SK-N-SH treated with all-trans-retinoic acid at 6 μM for 48 hours (cell line): ENCODE data around the gene MRFAP1L1.

Experiments used
- ATAC-seq: fragments of 200-7000 bp; cut with Tn5 transposase; 3 replicates; pipeline ENCODE4 v1.9.1; 2020; ENCODE audit warnings: mild to moderate bottlenecking, moderate library complexity
- ARNTL ChIP-seq: fragments of 450-650 bp; formaldehyde crosslinking; IDR thresholded peaks from 2 replicates; pipeline ENCODE4 v1.5.0; 2020; ENCODE audit warnings: low read depth, mild to moderate bottlenecking, moderate library complexity, borderline replicate concordance
- BACH2 ChIP-seq: fragments of 250-450 bp; sonication (Bioruptor Pico); IDR thresholded peaks from 2 replicates; pipeline ENCODE4 v1.9.0; 2021; ENCODE audit warnings: mild to moderate bottlenecking, borderline replicate concordance
- CREB5 ChIP-seq: fragments of 250-450 bp; sonication (Bioruptor Pico); IDR thresholded peaks from 2 replicates; pipeline ENCODE4 v1.5.1; 2020; ENCODE audit warnings: low read depth, mild to moderate bottlenecking, moderate library complexity
- CSDC2 ChIP-seq: fragments of 250-450 bp; sonication (Bioruptor Pico); IDR thresholded peaks from 2 replicates; pipeline ENCODE4 v1.5.0; 2020; ENCODE audit warnings: mild to moderate bottlenecking, moderate library complexity
- CSRNP3 ChIP-seq: fragments of 250-450 bp; sonication (Bioruptor Pico); IDR thresholded peaks from 2 replicates; pipeline ENCODE4 v1.5.1; 2021; ENCODE audit warnings: mild to moderate bottlenecking, moderate library complexity
- ESRRG ChIP-seq: fragments of 250-450 bp; sonication (Bioruptor Pico); IDR thresholded peaks from 2 replicates; pipeline ENCODE4 v1.6.1; 2021; ENCODE audit warnings: mild to moderate bottlenecking
- GLIS3 ChIP-seq: fragments of 250-450 bp; sonication (Bioruptor Pico); IDR thresholded peaks from 2 replicates; pipeline ENCODE4 v1.5.0; 2020; ENCODE audit warnings: mild to moderate bottlenecking, moderate library complexity
- OSR1 ChIP-seq: fragments of 250-450 bp; sonication (Bioruptor Pico); IDR thresholded peaks from 2 replicates; pipeline ENCODE4 v1.8.0; 2022; ENCODE audit warnings: moderate library complexity, mild to moderate bottlenecking, inconsistent platforms
- POU6F1 ChIP-seq: fragments of 250-450 bp; sonication (Bioruptor Pico); IDR thresholded peaks from 2 replicates; pipeline ENCODE4 v1.8.0; 2021; ENCODE audit warnings: low read depth, mild to moderate bottlenecking, moderate library complexity, borderline replicate concordance
- PPARA ChIP-seq: fragments of 250-450 bp; sonication (Bioruptor Pico); IDR thresholded peaks from 2 replicates; pipeline ENCODE4 v1.5.0; 2020; ENCODE audit warnings: mild to moderate bottlenecking, borderline replicate concordance
- RARB ChIP-seq: fragments of 250-450 bp; sonication (Bioruptor Pico); IDR thresholded peaks from 2 replicates; pipeline ENCODE4 v1.8.0; 2021; ENCODE audit warnings: mild to moderate bottlenecking, moderate library complexity
- SNAI2 ChIP-seq: fragments of 250-450 bp; sonication (Bioruptor Pico); IDR thresholded peaks from 2 replicates; pipeline ENCODE4 v1.5.0; 2020; ENCODE audit warnings: mild to moderate bottlenecking, moderate library complexity
- TCF4 ChIP-seq: fragments of 250-450 bp; sonication (Bioruptor Pico); IDR thresholded peaks from 2 replicates; pipeline ENCODE4 v1.8.0; 2021; ENCODE audit warnings: mild to moderate bottlenecking, moderate library complexity, borderline replicate concordance
- TOX ChIP-seq: fragments of 250-450 bp; sonication (Bioruptor Pico); IDR thresholded peaks from 2 replicates; pipeline ENCODE4 v1.8.0; 2021; ENCODE audit warnings: mild to moderate bottlenecking, moderate library complexity, borderline replicate concordance
- TSHZ2 ChIP-seq: fragments of 250-450 bp; sonication (Bioruptor Pico); IDR thresholded peaks from 2 replicates; pipeline ENCODE4 v1.5.0; 2020; ENCODE audit warnings: mild to moderate bottlenecking, moderate library complexity
- ZC3H10 ChIP-seq: fragments of 250-450 bp; sonication (Bioruptor Pico); IDR thresholded peaks from 2 replicates; pipeline ENCODE4 v1.5.1; 2021; ENCODE audit warnings: mild to moderate bottlenecking, moderate library complexity
- ZFP3 ChIP-seq: fragments of 250-450 bp; sonication (Bioruptor Pico); IDR thresholded peaks from 2 replicates; pipeline ENCODE4 v1.5.0; 2020; ENCODE audit warnings: mild to moderate bottlenecking, moderate library complexity
- ZFP30 ChIP-seq: fragments of 450-650 bp; formaldehyde crosslinking; IDR thresholded peaks from 2 replicates; pipeline ENCODE4 v1.5.0; 2022; ENCODE audit warnings: mild to moderate bottlenecking, moderate library complexity
- ZNF565 ChIP-seq: fragments of 450-650 bp; formaldehyde crosslinking; conservative IDR thresholded peaks from 2 replicates; pipeline ENCODE4 v1.5.0; 2020; ENCODE audit warnings: low read depth, mild to moderate bottlenecking, moderate library complexity
- ZNF70 ChIP-seq: fragments of 450-650 bp; formaldehyde crosslinking; IDR thresholded peaks from 2 replicates; pipeline ENCODE4 v1.5.0; 2020; ENCODE audit warnings: mild to moderate bottlenecking, moderate library complexity

Gene MRFAP1L1

GRCh38 chr4:6658209-6658595 is 51.5 kb downstream of the MRFAP1L1 start:
- no peak for ATAC-seq
- TF ChIP-seq ZNF70 (CRISPR knock-in tag) (no peak), ZFP30 (CRISPR knock-in tag) (no peak), PPARA (CRISPR knock-in tag) (no peak), RARB (CRISPR knock-in tag) (no peak), TSHZ2 (CRISPR knock-in tag) (no peak), ZFP3 (CRISPR knock-in tag) (no peak), CSRNP3 (CRISPR knock-in tag) (no peak), ARNTL (no peak), TCF4 (CRISPR knock-in tag) (no peak), TOX (no peak), SNAI2 (CRISPR knock-in tag) (no peak), ZC3H10 (CRISPR knock-in tag) (no peak), OSR1 (CRISPR knock-in tag) (no peak), POU6F1 (CRISPR knock-in tag) (no peak), ESRRG (CRISPR knock-in tag) (no peak), CSDC2 (CRISPR knock-in tag) (no peak), ZNF565 (CRISPR knock-in tag) (no peak), GLIS3 (no peak), CREB5 (CRISPR knock-in tag) (no peak), BACH2 (no peak)
